GM18873 (cell line): ENCODE results near the gene TOMM40.
"Not testable (repeated sequence)": the region's sequence is repeated elsewhere in the genome, so short reads cannot be mapped to it uniquely, and the experiment has no call there.

ENCODE experiments used
- ATAC-seq: cut with Tn5 transposase; IDR thresholded peaks from one replicate; pipeline ENCODE4 v1.9.1; 2021; ENCODE audit warnings: mild to moderate bottlenecking, moderate library complexity, moderate number of reproducible peaks; ENCODE audit not compliant: unreplicated experiment, low FRiP score

Gene TOMM40

GRCh38 chr19:44891016-44891882, at the start of gene TOMM40:
Gene TOMM40, plus strand, starts transcription at chr19:44891254. Its CDS starts 162 bp downstream, at chr19:44891416.
- ATAC-seq: no peak

GRCh38 chr19:44845286-44845611, 45.8 kb upstream of the TOMM40 start:
- ATAC-seq: no peak

- no peak for ATAC-seq
Observed at GRCh38 chr19:44845612-44846454, 45.2 kb upstream of the TOMM40 start, which contains the start of gene NECTIN2. Gene NECTIN2, plus strand, starts transcription at chr19:44846297. Its CDS starts 229 bp downstream, at chr19:44846526.

GRCh38 chr19:44846455-44847143, 44.5 kb upstream of the TOMM40 start:
- ATAC-seq: no peak

DNA sequence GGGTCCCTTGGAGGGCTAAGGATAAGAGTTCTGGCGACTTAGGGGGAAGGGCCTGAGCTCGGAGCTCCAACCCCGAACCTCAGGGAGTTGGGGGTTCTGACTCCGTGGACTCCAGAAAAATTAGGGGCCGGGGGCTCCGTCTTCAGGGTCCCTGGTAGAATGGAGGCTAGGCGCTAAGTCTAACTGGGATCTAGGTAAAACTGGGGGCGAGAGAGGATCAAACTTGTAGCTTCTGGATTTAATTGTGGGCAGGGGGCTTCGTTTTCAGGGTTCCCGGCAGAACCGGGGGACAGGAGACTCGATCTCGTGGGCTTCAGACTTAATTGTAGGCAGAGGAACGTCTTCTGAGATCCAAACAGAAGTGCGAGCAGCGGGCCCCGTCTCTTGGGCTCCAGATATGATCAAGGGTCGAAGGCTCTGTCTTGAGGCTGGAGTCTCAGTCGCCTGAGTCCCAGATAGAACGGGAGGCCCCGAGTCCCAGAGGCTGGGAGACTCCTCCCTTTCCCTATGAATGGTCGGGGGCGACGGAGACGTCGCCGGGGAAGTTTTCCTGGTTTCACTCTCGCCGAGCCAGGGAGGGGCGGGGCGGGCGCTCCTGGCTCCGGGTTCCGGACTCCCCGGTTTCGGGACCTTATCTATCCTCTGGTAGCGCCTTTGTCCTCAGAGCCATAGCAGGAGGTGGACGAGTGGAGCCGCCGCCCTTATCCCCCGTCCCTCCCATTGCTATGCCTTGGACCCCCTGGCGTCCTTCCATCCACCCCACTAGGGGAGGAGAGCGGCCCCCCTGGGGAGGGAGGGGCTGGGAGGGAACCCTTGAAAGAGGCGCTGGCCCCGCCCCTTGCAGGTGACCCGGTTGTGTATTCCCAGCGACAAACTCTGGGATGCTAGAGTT, 43.7 kb upstream of the TOMM40 start:
- no peak for ATAC-seq

- no peak for ATAC-seq
Observed at GRCh38 chr19:44848036-44848811, 42.8 kb upstream of the TOMM40 start.

- ATAC-seq: no peak
Observed at GRCh38 chr19:44848812-44849447, 42.1 kb upstream of the TOMM40 start.

- no peak for ATAC-seq
Observed at GRCh38 chr19:44850641-44851109, 40.4 kb upstream of the TOMM40 start.

DNA sequence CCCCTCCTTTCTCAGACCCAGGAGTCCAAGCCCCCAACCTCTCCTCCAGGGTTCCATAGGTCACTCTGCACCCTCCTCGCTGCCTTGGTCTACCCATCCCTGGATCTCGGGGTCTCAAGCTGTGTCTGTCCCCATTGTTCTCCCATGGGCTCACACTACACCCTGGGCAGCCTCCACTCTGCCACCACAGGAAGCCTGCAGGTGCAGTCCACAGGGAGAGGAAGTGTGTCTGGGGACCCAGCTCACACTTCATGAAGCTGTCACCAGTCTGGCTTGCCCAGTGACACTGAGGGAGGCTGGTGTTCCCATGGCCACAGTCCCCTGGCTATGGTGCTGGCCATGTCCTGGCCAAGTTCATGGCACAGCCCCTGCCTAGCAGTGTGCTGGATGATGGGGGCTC, 39.6 kb upstream of the TOMM40 start:
- ATAC-seq: no peak

- ATAC-seq: no peak
Observed at GRCh38 chr19:44855606-44856005, 35.4 kb upstream of the TOMM40 start.

DNA sequence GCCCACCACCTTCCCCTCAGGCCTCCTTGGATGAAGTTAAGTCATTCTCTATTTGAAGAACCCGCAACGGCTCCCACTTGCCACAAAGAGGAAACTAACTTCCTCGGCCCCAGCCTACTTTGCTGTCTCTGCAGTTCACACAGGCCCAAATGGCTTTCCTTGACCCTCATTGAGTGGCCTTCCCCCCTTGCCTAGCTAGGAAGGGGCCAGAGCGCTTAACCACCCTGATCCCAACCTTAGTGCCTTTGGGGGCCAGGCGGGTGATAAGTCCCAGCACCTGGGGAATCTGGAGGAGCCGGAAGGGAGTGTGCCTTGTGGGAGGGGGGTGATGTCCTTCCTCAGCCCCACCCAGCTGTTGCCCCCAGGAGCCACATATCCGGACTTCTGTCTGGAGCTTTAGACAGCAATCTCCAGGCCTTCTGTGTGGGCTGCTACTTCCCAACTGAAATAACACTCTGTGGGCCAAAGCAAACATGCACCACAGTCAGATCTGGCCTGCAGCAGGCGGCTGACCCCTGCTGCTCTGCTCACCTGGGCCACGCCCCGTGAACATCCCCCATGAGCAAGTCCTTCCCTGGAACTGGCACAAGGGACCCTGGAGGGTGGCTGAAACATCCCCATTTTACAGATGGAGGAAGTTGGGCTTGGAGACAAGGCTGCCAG, 34.5 kb upstream of the TOMM40 start:
- ATAC-seq: no peak

DNA sequence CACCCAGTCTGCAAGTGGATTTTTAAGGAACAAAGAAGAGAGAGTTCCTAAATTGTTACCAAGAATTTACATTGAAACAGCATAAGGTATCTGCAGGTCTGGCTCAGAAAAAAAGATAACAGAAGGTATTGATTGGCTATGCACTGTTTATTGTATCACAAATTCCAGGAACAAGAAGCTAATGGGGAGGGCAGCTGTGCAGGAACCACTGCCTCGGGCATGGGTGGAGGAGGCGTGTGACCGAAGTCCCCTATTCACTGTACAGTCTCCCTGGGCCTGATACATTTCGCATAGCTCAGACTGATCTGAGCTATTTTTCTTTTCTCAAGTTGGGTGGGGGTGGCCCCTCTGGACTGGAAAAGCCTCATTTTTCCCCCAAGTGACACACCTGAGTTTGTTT, 33.2 kb upstream of the TOMM40 start:
- no peak for ATAC-seq

DNA sequence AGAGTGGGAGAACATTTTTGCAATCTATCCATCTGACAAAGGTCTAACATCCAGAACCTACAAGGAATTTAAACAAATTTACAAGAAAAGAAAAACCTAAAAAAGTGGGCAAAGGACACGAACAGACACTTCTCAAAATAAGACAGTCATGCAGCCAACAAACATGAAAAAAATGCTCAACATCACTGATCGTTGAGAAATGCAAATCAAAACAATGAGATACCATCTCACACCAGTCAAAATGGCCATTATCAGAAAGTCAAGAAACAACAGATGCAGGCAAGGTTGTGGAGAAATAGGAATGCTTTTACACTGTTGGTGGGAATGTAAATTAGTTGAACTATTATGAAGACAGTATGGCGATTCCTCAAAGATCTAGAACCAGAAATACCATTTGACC, 29.5 kb upstream of the TOMM40 start:
- not testable (repeated sequence) for ATAC-seq

- ATAC-seq: no peak
Observed at GRCh38 chr19:44863990-44864389, 27.1 kb upstream of the TOMM40 start.

DNA sequence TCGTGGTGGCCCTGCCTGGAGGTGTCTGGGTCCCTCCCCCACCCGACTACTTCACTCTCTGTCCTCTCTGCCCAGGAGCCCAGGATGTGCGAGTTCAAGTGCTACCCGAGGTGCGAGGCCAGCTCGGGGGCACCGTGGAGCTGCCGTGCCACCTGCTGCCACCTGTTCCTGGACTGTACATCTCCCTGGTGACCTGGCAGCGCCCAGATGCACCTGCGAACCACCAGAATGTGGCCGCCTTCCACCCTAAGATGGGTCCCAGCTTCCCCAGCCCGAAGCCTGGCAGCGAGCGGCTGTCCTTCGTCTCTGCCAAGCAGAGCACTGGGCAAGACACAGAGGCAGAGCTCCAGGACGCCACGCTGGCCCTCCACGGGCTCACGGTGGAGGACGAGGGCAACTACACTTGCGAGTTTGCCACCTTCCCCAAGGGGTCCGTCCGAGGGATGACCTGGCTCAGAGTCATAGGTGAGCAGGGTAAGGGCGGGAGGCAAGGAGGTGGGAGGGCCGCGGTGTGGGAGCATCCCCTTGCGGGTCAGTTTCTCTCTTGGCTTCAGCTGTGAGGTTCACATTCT, 25.8 kb upstream of the TOMM40 start:
- ATAC-seq: no peak

- ATAC-seq: no peak
Observed at GRCh38 chr19:44866664-44867063, 24.4 kb upstream of the TOMM40 start.

DNA sequence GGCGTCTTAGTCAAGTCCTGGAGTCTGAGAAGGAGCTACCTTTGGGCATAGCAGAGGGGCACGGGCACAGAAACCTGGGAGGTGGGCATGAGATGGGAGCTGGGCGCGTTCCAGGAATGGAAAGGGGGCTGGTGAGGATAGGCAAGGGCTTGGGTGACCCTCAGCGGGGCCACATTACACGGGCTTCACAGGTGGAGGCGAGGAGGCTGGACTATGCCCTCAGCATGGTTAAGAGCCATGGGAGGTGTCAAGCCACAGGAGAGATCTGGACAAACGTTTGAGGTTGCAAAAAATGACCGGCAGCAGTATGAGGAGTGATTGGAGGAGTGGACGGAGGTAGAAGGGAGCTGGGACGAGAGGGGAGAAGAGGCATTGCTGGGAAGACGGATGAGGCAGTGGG, 23.5 kb upstream of the TOMM40 start:
- ATAC-seq: no peak
